GM18861 (cell line): ENCODE results near the gene HSF5.

Source experiments
- ATAC-seq: cut with Tn5 transposase; IDR thresholded peaks from one replicate; pipeline ENCODE4 v1.9.1; 2021; ENCODE audit not compliant: unreplicated experiment

Gene HSF5, protein sequence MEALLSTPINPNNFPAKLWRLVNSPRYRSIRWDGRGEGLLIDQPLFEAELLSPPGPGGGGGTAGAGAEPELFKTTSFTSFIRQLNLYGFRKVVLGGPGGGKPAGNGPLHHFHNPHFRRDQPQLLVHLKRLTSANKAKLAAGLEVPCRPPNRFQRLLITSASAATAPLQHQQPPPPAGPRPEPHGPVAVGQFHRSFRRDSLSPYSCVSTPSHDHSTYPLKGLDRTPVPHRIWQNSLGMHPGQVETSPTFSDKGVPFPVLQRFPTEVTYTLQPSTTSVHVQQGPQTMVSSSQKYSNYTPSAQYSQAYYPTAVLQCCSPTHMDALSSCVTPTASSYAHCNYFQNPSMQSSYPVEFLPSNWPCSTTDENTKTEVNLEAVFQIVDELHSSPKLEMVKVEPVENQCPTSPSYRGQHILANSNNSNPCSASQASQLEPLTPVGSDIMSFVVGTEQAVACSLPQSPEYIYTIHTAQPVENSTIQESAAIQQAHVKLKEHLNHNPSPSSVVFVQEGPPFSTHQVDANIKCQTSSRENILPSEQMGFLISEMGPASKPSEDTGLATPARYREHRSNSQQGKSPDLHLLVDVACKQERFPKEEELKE

GRCh38 chr17:58487589-58488427, at the start of gene HSF5:
TSS of gene HSF5 (minus strand) at chr17:58488408. CDS start at chr17:58488274, 134 bp downstream.
- no peak for ATAC-seq

GRCh38 chr17:58537266-58537665, 49.1 kb upstream of the HSF5 start:
- no peak for ATAC-seq

- ATAC-seq, result no peak
These were observed 48.3 kb upstream of the HSF5 start for GRCh38 chr17:58536542-58536941.

DNA sequence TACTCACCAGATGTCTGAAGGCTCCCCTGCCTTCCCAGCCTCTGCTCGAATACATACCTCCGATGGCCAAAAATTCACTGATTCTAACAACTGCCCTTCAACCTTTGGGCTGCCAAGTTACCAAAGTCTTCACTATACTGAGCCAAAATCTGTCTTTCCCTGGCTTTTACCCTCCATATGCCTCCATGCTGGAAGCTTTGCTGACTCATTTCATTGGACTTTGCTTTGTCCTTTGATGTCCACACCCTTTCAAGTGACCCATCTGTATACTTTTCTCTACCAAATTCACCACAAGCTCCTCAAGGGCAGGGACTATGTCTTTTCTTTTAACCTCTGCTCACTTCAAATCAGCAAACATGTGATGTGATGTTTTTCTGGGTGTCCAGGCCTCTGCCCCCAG, 47.2 kb upstream of the HSF5 start:
- no peak for ATAC-seq

- ATAC-seq, result no peak
These were observed 46.8 kb upstream of the HSF5 start for GRCh38 chr17:58534901-58535421.

DNA sequence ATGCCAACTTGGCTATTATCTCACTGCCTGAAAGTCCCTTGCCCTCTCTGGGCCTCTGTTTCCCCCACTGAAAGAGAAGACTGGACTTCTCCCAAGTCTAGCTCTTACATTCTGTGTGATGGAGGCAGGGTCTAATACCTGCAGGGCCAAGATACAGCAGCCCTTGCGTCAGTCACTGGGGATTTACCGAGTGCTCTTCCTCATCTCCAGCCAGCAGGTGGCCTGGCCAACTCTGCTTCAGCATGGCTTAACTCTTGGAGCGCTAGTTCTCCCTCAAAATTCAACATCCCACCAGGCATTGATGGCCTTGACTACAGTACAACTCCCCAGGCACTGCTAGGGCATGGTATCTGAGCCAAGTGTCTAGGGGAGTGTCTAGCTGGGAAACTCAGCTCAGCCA, 46.1 kb upstream of the HSF5 start:
- ATAC-seq, result no peak

DNA sequence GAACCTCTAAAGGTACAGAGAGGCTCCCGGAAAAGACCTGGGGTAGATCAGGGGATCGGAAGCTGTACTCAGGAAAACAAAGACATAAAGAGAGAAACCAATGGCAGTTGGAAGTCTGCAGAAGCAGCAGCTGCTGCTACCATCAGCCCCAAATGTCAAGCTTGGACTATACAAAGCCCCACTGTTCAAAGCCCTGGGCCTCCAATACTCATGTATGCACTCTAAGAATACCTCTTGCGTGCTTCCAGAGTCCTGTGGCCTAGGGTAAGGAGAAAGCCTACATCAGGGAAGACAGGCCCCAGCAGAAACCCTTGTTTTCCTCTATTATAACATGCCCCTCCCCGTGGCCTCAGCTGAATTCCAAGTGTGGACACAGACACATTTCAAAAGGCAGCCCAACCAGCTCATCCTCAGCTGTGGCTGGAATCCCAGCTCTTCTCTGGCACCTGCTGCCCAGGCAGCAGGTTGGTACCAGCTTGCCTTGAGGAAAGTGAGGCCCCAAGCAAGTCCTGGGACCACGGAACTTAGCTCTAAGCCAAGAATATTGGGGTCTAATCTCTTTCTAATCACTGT, 45.5 kb upstream of the HSF5 start:
- ATAC-seq, result no peak

- no peak for ATAC-seq
These were observed 44.3 kb upstream of the HSF5 start for GRCh38 chr17:58532555-58532951.

- no peak for ATAC-seq
These were observed 43.7 kb upstream of the HSF5 start for GRCh38 chr17:58531661-58532554.

GRCh38 chr17:58531122-58531521, 42.9 kb upstream of the HSF5 start:
- no peak for ATAC-seq

DNA sequence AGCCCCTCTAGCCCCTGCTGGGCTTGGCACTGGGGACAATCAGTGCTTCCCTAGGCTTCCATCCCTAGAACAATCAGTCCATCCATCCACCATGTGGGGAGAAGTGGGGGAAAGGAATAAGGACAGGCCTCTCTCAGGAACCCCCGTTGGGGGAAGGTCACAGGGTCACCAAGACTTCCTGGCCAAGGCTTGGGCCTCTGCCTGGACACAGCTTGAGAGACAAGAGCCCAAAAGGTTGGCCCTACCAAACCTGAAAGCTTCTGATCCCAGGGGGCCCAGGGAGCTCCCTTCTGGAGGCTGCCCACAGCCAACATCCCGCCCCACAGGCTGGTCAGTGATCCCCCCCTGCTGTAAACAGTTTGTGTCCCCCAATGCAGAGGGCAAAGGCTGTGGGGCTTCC, 42.4 kb upstream of the HSF5 start:
- ATAC-seq, result no peak

- no peak for ATAC-seq
These were observed 41.1 kb upstream of the HSF5 start for GRCh38 chr17:58529275-58529674.

DNA sequence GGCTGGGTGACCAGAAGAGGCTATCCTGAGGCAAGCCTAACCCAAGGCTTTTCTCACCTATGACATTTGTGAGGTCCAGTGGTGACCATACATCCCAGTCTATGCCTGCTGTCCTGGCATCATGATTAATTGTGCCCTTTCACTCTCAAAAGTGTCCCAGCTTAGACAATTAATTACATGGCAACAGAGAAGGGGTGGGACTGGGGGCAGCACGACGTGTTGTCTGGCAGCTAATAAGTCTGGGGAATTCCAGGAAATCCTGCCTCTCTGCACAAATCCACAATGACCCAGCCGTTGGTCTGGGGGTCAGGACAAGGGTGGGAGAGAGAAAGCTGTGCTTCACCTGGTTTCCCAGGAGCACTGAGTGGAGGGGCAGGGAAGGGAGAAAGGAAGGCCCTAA, 40.2 kb upstream of the HSF5 start:
- ATAC-seq, result no peak

DNA sequence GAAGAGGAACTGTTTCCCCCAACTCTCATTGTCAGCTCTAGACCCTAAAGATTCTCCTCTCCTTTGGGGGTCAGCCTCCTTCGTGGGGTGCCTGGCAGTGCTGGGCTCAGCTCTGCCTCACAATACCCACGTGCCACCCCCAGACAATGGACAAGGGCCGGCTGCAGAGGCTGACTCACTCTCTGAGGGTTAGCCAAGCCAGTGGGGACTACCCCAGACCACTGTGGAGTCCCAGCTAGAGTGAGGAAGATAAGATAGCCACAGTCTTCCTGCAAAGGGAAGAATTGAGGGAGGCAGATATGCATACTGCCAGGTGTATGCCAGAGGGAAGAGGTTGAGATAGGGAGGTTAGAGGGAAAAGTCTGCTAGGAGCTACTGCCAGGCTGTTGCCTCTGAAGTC, 39.7 kb upstream of the HSF5 start:
- no peak for ATAC-seq

DNA sequence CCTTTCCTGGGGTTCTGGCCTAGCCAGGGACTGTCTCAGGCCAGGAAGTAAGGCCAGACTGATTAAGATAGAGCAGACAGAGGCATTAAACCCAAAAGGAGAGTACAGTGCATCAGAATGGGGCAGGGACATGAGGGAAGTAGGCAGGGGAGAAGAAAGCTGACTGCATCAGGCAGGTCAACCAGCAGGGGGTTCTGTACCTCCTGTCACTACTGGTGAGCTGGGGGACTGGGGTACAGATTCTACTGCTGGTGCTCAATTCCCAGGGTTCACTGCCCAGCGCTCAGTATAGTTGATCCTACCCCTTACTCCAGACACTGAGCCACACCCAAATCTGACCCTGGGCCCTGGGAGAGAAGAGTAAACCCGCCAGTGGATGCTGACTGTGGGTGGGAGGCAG, 39.1 kb upstream of the HSF5 start:
- no peak for ATAC-seq

- no peak for ATAC-seq
These were observed 37.0 kb upstream of the HSF5 start for GRCh38 chr17:58525239-58525638.

DNA sequence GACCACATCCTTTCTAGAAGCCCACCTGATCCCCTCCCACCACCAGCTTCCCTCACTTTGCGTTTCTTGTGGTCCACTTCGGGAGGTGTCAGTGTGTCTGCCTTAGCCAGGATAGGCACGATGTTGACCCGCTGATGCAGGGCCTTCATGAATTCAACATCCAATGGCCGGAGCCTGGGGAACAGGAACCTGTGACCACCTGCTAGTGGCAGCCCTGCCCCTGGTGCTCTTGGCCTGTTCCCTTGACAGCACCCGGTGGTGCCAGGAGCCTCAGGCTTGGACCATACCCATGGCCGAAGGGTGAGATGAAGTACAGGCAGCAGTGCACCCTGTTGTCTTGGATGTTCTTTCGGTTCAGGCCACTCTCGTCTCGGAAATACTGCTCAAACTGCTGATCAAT, 33.5 kb upstream of the HSF5 start:
- ATAC-seq, result no peak

DNA sequence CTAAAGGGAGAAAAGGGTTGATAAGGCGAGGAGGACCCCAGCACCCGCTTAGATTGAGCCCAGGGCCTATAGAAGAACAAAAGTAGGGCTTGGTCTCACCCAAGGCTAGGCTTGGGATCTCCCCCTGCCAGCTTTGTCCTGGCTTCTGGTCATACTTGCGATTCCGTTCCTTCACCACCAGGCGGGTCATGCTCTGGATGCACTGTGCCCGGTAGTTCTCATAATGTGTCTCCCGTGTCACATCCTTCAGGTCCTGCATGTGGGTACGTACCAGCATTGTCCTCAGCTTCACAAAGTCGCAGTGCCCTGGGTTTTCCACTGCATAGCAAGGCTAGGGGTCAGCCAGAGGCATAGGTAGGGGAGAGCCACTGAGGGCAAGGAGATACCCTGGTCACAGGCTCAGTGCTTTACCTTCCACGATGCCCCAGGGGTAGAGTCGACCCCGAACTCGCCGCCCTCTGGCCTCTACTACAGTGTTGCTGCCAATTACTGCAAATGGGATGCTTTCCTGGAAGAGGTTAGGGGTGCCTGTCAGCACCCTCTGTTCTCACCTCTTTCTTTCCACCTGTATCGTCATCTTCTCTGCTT, 32.7 kb upstream of the HSF5 start:
- no peak for ATAC-seq

DNA sequence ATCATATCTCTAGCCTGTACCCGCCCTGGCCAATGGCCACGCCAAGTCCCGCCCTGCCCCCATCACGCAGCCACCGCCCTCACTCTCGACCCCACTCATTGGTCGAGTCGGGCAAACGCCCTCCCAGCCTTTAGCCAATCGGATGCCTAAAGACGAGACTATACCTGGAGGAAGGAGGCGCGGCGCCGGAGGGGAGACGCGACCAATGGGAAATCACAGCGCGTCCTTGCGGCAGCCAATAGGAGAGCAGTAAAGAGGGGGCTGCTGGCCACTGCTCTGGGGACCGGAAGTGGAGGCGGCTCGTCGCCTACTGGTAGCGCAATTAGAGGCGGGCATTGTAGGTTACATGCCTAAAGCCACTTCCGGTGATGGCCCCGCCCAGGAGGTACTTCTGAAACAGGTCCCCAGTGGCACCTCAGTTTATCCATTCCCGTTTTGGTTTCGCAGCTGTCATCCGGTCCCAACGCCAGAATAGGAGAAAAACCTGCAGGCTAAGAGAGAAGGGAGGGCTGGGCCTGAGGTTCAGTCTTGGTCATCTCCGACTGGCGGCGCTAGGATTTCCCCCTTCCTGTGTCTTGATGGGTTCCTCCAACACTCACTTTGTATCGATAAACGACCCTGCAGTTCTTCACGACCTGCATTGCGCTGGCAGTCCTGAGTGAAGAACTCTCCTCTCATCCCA, 29.9 kb upstream of the HSF5 start:
- peak; percentile 77 for ATAC-seq
